Measurements from ENCODE around the gene TRIM56. TPM values are rescaled to one million over a fixed set of nuclear protein-coding genes. Genes with fewer than 3 reads are reported as not detected.

Gene TRIM56
- total and polyA plus RNA-seq, 2 of the 13 experiments (the other 11 are each of a cell fraction or from before 2014, with no cell fraction given) = 3.2 to 7.1 TPM

GRCh38 chr7:101122933-101123702 lies 37.8 kb downstream of the TRIM56 start (continued):
- no peak for TF ChIP-seq NFAT5 (CRISPR knock-in tag; IDR thresholded peaks at IDR 0.05)
- no peak for TF ChIP-seq ZKSCAN5 (CRISPR knock-in tag; IDR thresholded peaks at IDR 0.05)
- no peak for TF ChIP-seq HINFP (CRISPR knock-in tag; IDR thresholded peaks at IDR 0.05; ENCODE audit: low read depth)
- TF ChIP-seq ZNF318 (CRISPR knock-in tag; IDR thresholded peaks at IDR 0.05) = no peak
- TF ChIP-seq MTF2 (CRISPR knock-in tag; IDR thresholded peaks at IDR 0.05; ENCODE audit: borderline replicate concordance) = no peak
- TF ChIP-seq ZNF713 (CRISPR knock-in tag; IDR thresholded peaks at IDR 0.05) = no peak
- TF ChIP-seq ZNF776 (CRISPR knock-in tag; IDR thresholded peaks at IDR 0.05) = no peak
- TF ChIP-seq NFIC (IDR thresholded peaks at IDR 0.05; ENCODE audit: low read length) = no peak
- peak; percentile 99 for TF ChIP-seq ZNF121 (CRISPR knock-in tag; IDR thresholded peaks at IDR 0.05)
- TF ChIP-seq MEIS2 (CRISPR knock-in tag; IDR thresholded peaks at IDR 0.05) = no peak
- no peak for TF ChIP-seq KMT2A (CRISPR knock-in tag; IDR thresholded peaks at IDR 0.05)
- no peak for TF ChIP-seq U2AF2 (IDR thresholded peaks at IDR 0.05; ENCODE audit: low read depth, low read length)
- TF ChIP-seq ZBTB43 (CRISPR knock-in tag; conservative IDR thresholded peaks at IDR 0.05) = peak; percentile 69; the same call in 1 of the 2 replicates
